ENCODE results near the gene AP4M1.

The AP4M1 gene

GRCh38 chr7:100081535-100082102, 19.8 kb upstream of the AP4M1 start, which contains the start of gene ZNF3 (continued):
- TF ChIP-seq ZNF2 (tag by site-specific recombination; IDR thresholded peaks at IDR 0.05) = peak; percentile 98
- TF ChIP-seq ZNF518A (tag by site-specific recombination; conservative IDR thresholded peaks at IDR 0.05; ENCODE audit: low read depth) = peak; percentile 98
- peak; percentile 93 for TF ChIP-seq SP2 (tag by site-specific recombination; IDR thresholded peaks at IDR 0.05)
- TF ChIP-seq ZNF600 (tag by site-specific recombination; IDR thresholded peaks at IDR 0.05) = peak; percentile 80
- TF ChIP-seq ZFP69B (tag by site-specific recombination; IDR thresholded peaks at IDR 0.05) = peak; percentile 68; the same call in 1 of the 2 replicates
- no peak for TF ChIP-seq ZNF707 (tag by site-specific recombination; IDR thresholded peaks at IDR 0.05)
- 0 out of 2 replicates have a peak, but pooled peaks have one; percentile 34 for TF ChIP-seq ZSCAN18 (tag by site-specific recombination; IDR thresholded peaks at IDR 0.05)
- TF ChIP-seq ZNF654 (tag by site-specific recombination; IDR thresholded peaks at IDR 0.05; ENCODE audit: low read depth) = peak; percentile 64
- TF ChIP-seq ZNF645 (tag by site-specific recombination; IDR thresholded peaks at IDR 0.05) = no peak
- TF ChIP-seq ZBTB11 (tag by site-specific recombination; conservative IDR thresholded peaks at IDR 0.05; ENCODE audit: low read depth) = peak; percentile 98
- peak; percentile 86 for TF ChIP-seq ZXDB (tag by site-specific recombination; IDR thresholded peaks at IDR 0.05)
- TF ChIP-seq ZNF341 (tag by site-specific recombination; IDR thresholded peaks at IDR 0.05; ENCODE audit: low read depth) = 0 out of 2 replicates have a peak, but pooled peaks have one; percentile 30
- peak; percentile 64; the same call in 1 of the 2 replicates for TF ChIP-seq MZF1 (tag by site-specific recombination; IDR thresholded peaks at IDR 0.05; ENCODE audit: borderline replicate concordance)
- no peak for TF ChIP-seq ZNF155 (tag by site-specific recombination; IDR thresholded peaks at IDR 0.05)
- TF ChIP-seq PRDM2 (tag by site-specific recombination; IDR thresholded peaks at IDR 0.05; ENCODE audit: borderline replicate concordance) = no peak
- peak; percentile 59 for TF ChIP-seq IKZF3 (tag by site-specific recombination; IDR thresholded peaks at IDR 0.05)
- peak; percentile 88 for TF ChIP-seq ZIC2 (tag by site-specific recombination; IDR thresholded peaks at IDR 0.05)
- peak; percentile 97 for TF ChIP-seq ZNF660 (tag by site-specific recombination; IDR thresholded peaks at IDR 0.05)
- no peak for TF ChIP-seq ZNF416 (tag by site-specific recombination; IDR thresholded peaks at IDR 0.05)
- TF ChIP-seq KLF16 (tag by site-specific recombination; IDR thresholded peaks at IDR 0.05) = peak; percentile 90
- peak; percentile 89 for TF ChIP-seq ZNF692 (tag by site-specific recombination; IDR thresholded peaks at IDR 0.05)
